PC-3 (cell line): ENCODE measurements around the gene VRK3.

ENCODE experiments used
- EZH2 ChIP-seq: fragments of 300-600 bp; sonication (generic); IDR thresholded peaks from one replicate; pipeline ENCODE4 v1.6.1; 2017; ENCODE audit warnings: antibody characterized with exemption, mild to moderate bottlenecking, low read length; ENCODE audit not compliant: unreplicated experiment
- EZH2phosphoT487 ChIP-seq: fragments of 300-600 bp; sonication (generic); IDR thresholded peaks from 2 replicates; pipeline ENCODE4 v1.6.1; 2018; ENCODE audit warnings: mild to moderate bottlenecking, antibody characterized with exemption, low read length, borderline replicate concordance
- TF ChIP-seq, protein P1 (sequence below): fragments of 300-600 bp; sonication (generic); conservative IDR thresholded peaks from 2 replicates; pipeline ENCODE4 v1.5.1; 2017; ENCODE audit warnings: antibody characterized with exemption, low read depth, mild to moderate bottlenecking, low read length

DNA sequence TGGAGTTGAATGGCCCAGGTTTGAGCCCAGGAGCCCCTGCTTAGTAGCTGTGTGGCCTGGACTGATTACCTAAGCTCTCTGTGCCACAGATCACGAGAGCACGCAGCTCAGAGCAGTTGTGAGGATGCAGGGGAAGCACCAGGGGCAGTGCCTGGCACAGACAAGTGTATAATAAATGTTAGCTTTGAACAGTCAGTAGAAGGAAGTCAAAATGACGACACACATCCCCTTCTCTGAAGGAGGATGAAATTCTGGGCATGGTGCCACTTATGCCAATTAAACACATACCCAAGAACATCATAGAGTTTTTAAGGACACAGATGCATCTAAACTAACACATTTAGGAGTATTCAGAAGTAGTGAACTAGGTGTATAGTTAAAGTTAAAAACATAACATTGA, 39.3 kb downstream of the VRK3 start:
- TF ChIP-seq, protein P1, sequence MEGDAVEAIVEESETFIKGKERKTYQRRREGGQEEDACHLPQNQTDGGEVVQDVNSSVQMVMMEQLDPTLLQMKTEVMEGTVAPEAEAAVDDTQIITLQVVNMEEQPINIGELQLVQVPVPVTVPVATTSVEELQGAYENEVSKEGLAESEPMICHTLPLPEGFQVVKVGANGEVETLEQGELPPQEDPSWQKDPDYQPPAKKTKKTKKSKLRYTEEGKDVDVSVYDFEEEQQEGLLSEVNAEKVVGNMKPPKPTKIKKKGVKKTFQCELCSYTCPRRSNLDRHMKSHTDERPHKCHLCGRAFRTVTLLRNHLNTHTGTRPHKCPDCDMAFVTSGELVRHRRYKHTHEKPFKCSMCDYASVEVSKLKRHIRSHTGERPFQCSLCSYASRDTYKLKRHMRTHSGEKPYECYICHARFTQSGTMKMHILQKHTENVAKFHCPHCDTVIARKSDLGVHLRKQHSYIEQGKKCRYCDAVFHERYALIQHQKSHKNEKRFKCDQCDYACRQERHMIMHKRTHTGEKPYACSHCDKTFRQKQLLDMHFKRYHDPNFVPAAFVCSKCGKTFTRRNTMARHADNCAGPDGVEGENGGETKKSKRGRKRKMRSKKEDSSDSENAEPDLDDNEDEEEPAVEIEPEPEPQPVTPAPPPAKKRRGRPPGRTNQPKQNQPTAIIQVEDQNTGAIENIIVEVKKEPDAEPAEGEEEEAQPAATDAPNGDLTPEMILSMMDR = no peak
- TF ChIP-seq EZH2phosphoT487 (no peak), EZH2 (no peak)
